ENCODE results near the gene ZMIZ1. TPM values are rescaled to one million over a fixed set of nuclear protein-coding genes. Genes with fewer than 3 reads are reported as not detected.

The ZMIZ1 gene
- polyA plus RNA-seq, 3 donors: 3.3 to 64.6 (median 8.9) TPM

GRCh38 chr10:79133416-79133815, 64.7 kb downstream of the ZMIZ1 start:
- Mint-ChIP-seq H3K4me3 (no peak overlapping the region), H3K4me1 (peaks cover 83% of the 10 kb centered on the region), H3K9me3 (peaks cover 0 to 3% (median 0%) of the 10 kb centered on the region in 7 donors), H3K36me3 (peaks cover 39 to 42% of the 10 kb centered on the region in 2 donors), H3K27ac (peak overlapping the region in 3 of 7 donors; percentile 12 to 40 (median 31)), H3K27me3 (ENCODE audit: low read depth in 3 of 3) (peaks cover 0 to 3% (median 0%) of the 10 kb centered on the region in 3 donors)
- Histone ChIP-seq H3K27ac (ENCODE audit: low read depth in 1 of 2, low read length in 2 of 2) (no peak overlapping the region), H3K4me2 (replicated peaks; ENCODE audit: extremely low read depth, low read length, poor library complexity, severe bottlenecking) (no peak overlapping the region), H3K4me3 (replicated peaks in 1 of 3; ENCODE audit: low read depth in 2 of 3, low read length in 3 of 3) (no peak overlapping the region), H4K20me1 (ENCODE audit: insufficient read depth, low read length) (peaks cover 99% of the 10 kb centered on the region), H3K4me1 (ENCODE audit: control insufficient read depth in 1 of 2, insufficient read depth in 2 of 2, low read length in 2 of 2) (peaks cover 68 to 78% of the 10 kb centered on the region in 2 donors), H3K9me3 (replicated peaks in 1 of 2; ENCODE audit: control insufficient read depth in 1 of 2, insufficient read depth in 1 of 2, low read length in 2 of 2) (no peaks in the 10 kb centered on the region), H3K36me3 (replicated peaks in 1 of 2; ENCODE audit: control insufficient read depth in 1 of 2, insufficient read depth in 2 of 2, low read length in 2 of 2) (peaks cover 3 to 17% of the 10 kb centered on the region in 2 donors), H3K79me2 (ENCODE audit: insufficient read depth, low read length) (peaks cover 88% of the 10 kb centered on the region), H3K9ac (ENCODE audit: insufficient read depth, low read length, poor library complexity, severe bottlenecking) (no peak overlapping the region), H2AFZ (ENCODE audit: insufficient read depth, low read depth, low read length, poor library complexity, severe bottlenecking) (no peak overlapping the region), H3K27me3 (ENCODE audit: control insufficient read depth in 2 of 2, insufficient read depth in 2 of 2, low read length in 2 of 2) (no peaks in the 10 kb centered on the region)
- no peak for DNase-seq
- 6% methylated on average over 2 of the region's 2 CpGs for WGBS (ENCODE audit: insufficient coverage)
- no peak for TF ChIP-seq CTCF (IDR thresholded peaks at IDR 0.05)
- intact Hi-C loops (cut with micrococcal nuclease): no loop called here

- Mint-ChIP-seq H3K4me3 (no peak overlapping the region), H3K36me3 (peaks cover 46 to 48% of the 10 kb centered on the region in 2 donors), H3K9me3 (peaks cover 0 to 3% (median 0%) of the 10 kb centered on the region in 7 donors), H3K27ac (peak overlapping the region in 5 of 7 donors; percentile 62 to 84 (median 83)), H3K27me3 (ENCODE audit: low read depth in 3 of 3) (peaks cover 0 to 1% (median 0%) of the 10 kb centered on the region in 3 donors), H3K4me1 (peaks cover 85% of the 10 kb centered on the region)
- intact Hi-C loops (cut with micrococcal nuclease): loop anchor here in 1 of 2 donors (5.0 kb wide), 1 partner anchor 63 kb away; no protein-coding TSS in a partner anchor
- no peak overlapping the region for H3K4me2 ChIP-seq (replicated peaks; ENCODE audit: extremely low read depth, low read length, poor library complexity, severe bottlenecking)
- DNase-seq: no peak
- peaks cover 99% of the 10 kb centered on the region for H4K20me1 ChIP-seq (ENCODE audit: insufficient read depth, low read length)
- 29% methylated on average over 1 of the region's 9 CpGs for WGBS (ENCODE audit: insufficient coverage)
- peak overlapping the region; percentile 1 to 54 for H3K27ac ChIP-seq (ENCODE audit: low read depth in 1 of 2, low read length in 2 of 2)
- H3K9me3 ChIP-seq (replicated peaks in 1 of 2; ENCODE audit: control insufficient read depth in 1 of 2, insufficient read depth in 1 of 2, low read length in 2 of 2): no peaks in the 10 kb centered on the region
- peaks cover 15 to 22% of the 10 kb centered on the region in 2 donors for H3K36me3 ChIP-seq (replicated peaks in 1 of 2; ENCODE audit: control insufficient read depth in 1 of 2, insufficient read depth in 2 of 2, low read length in 2 of 2)
- no peak overlapping the region for H3K9ac ChIP-seq (ENCODE audit: insufficient read depth, low read length, poor library complexity, severe bottlenecking)
- H3K79me2 ChIP-seq (ENCODE audit: insufficient read depth, low read length): peaks cover 69% of the 10 kb centered on the region
- no peaks in the 10 kb centered on the region for H3K27me3 ChIP-seq (ENCODE audit: control insufficient read depth in 2 of 2, insufficient read depth in 2 of 2, low read length in 2 of 2)
- no peak overlapping the region for H3K4me3 ChIP-seq (replicated peaks in 1 of 3; ENCODE audit: low read depth in 2 of 3, low read length in 3 of 3)
- no peak for TF ChIP-seq CTCF (IDR thresholded peaks at IDR 0.05)
- no peak overlapping the region for H2AFZ ChIP-seq (ENCODE audit: insufficient read depth, low read depth, low read length, poor library complexity, severe bottlenecking)
- peaks cover 70 to 78% of the 10 kb centered on the region in 2 donors for H3K4me1 ChIP-seq (ENCODE audit: control insufficient read depth in 1 of 2, insufficient read depth in 2 of 2, low read length in 2 of 2)
Observed at GRCh38 chr10:79135790-79136189, 67.0 kb downstream of the ZMIZ1 start.
